GM19324 (cell line): ENCODE data around the gene CTSV.
"Not testable (repeated sequence)": the region's sequence is repeated elsewhere in the genome, so short reads cannot be mapped to it uniquely, and the experiment has no call there.

ENCODE experiments used
- ATAC-seq: cut with Tn5 transposase; IDR thresholded peaks from one replicate; pipeline ENCODE4 v1.9.1; 2021; ENCODE audit warnings: mild to moderate bottlenecking, moderate library complexity; ENCODE audit not compliant: unreplicated experiment, low FRiP score

Gene CTSV

DNA sequence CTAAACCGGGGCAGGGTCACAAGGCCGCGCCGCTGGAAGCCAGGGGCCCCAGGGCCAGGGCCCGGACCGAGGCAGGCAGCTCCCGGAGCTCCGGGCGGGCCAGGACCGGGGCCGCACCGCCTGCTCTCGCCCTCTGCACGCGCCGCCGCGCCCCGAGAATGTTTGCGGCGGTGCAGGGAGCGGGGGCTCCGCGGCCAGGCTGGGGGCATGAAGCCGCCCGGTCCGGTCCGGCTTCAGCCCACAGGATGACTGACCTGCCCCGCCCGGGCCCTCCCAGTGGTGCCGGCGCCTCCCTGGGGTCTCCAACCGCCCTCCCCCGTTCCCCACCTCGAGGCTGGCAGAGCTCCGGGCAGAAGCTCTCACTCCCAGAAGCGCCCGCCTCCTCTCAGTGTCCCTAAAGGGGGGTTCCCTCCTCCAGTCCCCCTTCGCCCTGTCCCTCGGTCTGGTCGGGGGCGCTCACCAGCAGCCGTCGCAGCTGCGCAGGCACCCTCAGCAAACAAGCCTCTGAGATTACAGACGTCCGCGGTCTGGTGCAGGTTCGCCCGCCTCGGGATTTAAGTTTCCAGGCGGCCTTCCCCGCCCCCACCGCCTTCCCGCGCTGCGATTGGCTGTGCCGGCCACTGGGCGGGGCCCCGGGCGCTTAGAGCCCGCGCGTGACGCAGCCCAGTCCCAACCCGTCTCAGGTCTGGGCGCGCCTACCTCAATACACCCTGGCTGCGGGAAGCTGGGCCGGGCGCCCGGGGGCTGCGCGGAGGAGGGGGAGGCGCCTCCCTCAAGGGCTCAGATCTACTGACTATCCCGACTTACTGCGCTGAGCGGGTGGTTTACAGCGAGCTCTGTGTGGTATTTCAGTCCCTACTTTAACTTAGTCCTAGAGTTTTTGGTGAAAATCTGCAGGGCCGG, at the start of gene CTSV:
Gene CTSV, minus strand, starts transcription at position 532 of the 903 bp plus-strand sequence. CDS start 1,099 bp downstream, outside the sequence.
- peak; percentile 80 for ATAC-seq

DNA sequence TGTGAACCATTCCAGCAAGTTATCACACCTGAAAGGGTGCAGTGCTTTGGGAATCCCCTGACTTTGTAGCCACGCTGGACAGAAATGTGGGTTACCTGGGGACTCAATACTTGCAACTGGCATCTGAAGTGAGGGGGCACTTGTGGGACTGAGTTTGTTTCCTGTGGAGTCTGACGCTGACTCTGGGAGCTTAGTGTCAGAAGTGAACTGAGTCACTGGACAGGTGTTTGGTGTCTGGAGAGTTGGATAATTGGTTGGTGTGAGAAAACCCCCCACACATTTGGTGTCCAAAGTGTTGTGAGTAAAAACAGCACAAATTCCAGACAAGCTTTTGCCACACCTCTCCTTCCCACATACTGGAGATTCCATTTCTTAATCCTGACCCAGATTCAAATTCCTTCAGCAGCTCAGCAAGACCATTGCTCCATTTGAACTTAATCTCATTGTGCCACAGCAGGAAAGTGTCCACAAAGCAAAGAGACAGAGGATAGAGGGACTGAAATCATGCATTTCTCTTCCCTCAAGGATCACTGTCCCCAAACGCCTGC, 48.8 kb upstream of the CTSV start:
- ATAC-seq: not testable (repeated sequence)

DNA sequence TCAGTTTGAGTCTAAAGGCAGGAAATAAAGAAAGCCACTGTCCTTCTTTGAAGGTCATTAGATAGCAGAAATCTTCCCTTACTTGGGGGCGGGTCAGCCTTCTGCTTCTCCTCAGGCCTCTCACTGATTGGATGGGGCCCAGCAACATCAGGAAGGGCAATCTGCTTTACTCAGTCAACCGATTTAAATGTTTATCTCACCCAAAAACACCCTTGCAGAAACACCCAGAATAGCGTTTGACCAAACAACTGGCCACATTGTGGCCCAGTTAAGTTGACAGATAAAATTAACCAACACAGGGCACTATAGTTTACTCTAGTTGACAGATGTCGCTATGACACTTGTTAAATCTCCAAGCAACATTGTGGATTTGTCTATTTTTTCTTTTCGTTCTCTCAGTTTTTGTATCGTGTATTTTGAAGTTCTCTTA, 45.6 kb upstream of the CTSV start:
- not testable (repeated sequence) for ATAC-seq

DNA sequence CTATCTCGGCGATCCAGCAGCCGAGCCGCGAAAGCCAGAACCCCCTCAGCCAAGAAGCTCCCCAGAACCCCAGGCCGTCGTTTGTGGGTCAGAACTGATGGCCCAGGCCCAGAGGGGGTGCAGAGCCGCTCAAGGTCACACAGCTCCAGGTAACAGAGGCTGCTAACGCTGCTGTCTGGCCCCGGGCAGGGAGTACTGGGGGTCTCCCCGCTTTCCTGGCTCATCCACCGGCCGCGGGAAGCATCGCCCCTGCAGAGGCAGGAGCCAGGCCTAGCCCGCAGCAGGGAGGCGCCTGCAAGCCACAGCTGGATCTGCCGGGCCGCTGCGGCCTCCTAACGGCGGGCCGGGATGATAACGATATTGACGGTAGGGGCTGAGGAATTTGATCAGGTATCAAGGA, 39.4 kb upstream of the CTSV start:
- ATAC-seq: no peak

DNA sequence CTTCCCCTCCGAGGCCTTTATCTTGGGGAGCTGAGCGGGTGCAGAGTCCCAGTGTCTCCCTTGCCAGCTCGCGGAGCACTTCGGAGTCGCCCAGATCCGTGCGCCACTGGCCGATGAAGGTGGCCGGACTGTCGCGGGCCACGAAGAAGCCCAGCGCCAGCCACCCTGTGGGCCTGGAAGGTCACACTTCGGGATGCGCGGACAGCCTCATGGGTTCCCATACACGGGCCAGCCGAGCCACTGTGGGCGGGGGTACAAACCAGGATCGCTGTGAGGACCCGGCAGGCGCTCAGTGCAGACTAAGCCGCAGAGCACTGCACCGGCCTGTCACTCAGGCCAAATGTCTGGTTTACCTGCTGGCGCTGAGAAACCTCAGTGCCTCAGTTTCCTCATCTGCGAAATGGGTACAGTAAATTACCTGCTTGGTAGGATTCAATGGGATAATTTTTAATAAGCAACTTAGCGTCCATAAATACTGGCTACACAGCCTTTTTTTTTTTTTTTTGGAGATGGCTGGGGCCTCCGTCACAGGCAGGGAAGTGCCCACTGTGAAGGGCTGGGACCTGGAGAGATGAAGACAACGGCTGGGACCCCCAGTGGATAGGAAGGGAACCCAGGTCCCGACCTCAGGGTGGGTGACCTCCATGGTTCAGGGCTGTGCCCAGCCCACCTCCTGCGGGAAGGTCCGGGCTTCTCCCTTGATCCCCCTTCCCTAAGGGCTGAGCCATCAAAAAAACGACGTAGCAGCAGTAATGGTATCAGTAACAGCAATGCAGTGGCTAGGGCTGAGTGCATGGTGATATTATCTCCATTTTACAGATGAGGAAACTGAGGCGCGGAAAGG, 38.7 kb upstream of the CTSV start:
- no peak for ATAC-seq

DNA sequence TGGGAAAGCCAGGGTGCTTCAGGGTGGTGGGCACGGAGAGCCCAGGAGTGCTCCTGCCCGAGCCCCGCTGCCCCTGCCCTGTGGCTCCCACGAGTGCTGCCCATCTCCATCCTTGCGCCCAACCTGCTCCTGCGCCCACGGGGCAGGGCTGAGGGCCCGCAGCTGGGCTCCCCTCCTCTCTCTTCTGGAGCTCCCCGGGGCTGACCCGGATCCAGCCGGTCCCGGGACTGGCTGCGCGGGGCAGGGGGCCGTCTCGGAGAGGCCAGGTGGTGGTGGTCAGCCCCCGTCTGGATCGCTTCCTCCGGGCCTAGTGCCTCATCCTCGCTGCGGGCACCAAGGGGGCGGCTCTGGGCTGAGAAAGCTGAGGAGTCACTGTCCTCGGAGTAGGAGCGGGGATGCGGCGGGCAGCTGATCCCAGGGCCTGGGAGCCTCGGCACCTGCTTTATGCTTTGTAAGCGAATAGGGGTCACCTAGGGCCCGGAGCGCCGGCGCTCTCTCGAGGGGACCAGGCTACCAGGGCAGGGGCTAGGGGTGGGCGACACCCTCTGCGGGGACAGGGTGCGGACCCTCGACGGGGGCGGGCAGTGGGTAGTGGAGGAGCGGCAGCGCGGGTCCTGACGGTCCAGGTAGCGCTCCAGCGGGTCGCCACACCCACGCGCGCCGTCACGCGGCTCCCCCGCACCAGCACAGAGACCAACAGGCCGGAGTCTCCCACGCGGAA, 37.9 kb upstream of the CTSV start:
- not testable (repeated sequence) for ATAC-seq

DNA sequence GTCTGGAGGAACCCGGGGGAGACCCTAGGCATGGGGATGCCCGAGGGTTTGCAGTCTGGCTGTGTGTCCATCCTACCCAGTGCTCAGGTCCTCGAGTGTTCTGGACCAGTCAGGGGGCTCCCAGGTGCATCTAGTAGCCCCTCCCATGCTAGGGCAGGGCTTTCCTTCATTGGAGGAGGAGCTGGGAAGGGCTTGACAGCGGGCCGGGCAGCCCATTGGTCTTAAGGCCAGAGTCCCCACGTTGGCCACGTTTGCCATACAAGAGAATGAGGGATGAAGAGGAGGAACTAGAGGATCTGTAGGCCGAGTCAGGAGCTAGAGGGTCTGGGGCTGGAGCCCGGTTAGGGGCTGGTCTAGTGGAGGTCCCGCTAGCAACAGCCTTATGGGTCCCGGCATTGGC, 37.3 kb upstream of the CTSV start:
- ATAC-seq: no peak

DNA sequence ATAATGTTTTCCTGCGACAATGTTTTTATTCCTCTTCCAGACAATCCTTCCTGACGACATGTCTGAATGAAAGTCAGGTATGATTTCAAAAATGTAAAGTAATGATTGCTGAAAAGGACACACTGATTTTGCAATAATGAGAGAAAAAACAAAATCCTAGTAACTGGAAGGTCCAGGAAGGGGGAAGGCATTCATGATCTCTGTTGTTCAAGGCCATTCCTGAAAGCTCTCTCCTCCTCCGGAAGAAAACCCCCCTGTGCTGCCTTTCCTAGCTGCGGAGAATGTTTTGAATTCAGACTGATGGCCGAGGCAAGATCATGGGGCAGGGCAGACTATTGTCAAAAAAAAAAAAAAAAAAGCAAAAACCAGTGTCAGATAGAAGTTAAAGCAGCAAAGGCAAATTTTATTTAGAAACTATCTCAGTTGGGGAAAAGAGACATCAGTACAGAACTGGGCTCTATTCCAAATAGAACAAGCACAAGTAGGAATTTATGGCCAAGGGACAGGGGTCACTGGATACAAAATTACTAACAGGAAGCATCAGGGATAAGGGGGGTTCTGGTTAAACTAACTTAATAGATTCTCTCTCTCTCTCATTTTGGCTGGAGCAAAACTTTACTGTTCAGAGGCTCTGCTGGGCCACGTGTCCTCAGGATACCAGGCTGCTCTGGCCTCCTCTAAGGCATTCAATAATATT, 36.5 kb upstream of the CTSV start:
- no peak for ATAC-seq

DNA sequence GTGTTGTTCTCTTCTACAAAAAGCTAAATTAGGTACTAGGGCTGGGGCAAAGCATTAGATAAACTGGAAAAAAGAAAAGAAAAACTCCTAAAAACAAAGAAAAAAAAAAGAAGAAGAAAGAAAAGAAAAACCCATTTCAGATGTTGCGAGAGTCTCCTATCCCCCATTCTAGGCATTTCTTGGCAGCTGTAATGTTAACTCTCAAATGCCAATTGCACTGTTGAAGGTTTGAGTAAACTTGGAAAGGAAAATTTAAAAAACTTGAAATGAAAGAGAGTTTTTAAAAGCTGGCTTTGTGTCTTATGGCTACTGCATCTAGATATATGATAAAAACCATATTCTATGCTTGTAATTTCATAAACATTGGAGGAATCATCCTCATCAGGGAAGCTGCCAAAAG, 34.6 kb upstream of the CTSV start:
- ATAC-seq: no peak

DNA sequence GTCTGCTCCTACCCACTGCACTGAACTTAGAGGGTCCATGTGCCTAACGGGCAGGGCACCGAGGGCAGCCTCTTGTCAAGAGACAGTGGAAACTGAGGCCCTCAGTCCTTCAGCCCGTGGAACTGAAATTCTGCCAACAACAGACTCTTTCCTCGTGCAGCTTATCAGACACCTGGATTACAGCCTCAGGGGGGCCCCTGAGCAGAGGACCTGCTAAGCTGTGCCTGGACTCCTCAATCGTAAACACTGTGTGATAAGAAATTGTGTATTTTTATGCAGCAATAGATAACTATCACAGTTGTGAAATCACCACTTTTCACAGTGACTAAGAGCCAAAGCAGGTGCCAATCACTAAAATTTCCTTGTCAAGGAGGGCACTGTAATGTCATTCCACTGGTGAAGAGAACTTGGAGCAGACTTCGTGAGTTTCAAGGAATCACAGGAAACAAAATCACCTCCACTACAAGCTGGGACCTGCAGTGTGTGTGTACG, 33.4 kb upstream of the CTSV start:
- ATAC-seq: no peak

DNA sequence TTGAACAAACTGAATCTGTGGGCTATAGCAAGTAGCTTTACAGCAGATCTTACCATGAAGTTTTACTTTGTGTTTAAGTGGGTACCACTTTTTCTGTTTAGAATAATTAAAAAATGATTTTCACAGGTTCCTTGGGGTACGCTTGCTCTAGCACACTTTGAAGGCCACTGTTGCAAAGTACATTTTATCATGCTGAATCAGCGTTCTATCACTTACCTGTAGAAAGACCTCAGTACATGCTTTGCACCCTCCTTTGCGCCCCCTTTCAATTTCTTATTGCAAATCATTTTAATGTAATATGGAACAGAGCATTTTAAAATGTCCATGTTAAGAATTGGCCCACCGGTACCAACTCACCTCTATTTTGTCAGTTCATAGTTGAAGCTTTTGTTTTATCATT, 31.4 kb upstream of the CTSV start:
- ATAC-seq: not testable (repeated sequence)

DNA sequence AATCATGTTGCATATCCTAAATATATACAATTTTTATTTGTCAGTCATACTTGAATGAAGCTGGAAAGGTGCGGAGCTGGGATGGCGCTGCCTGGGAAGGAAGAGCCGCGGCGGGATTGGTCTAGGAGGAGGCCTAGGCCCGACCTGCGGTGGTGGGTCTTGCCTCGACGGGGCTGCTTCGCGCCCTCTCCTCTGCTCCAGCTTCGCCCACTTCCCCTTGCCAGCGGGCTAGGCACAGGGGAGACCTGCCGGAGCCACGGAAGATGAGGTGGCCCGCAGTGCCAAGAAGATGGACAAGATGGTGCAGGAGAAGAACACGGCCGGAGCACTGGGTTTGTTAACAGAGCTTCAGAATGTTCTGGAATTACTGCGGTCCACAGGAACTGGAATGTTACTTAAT, 28.5 kb upstream of the CTSV start:
- no peak for ATAC-seq

DNA sequence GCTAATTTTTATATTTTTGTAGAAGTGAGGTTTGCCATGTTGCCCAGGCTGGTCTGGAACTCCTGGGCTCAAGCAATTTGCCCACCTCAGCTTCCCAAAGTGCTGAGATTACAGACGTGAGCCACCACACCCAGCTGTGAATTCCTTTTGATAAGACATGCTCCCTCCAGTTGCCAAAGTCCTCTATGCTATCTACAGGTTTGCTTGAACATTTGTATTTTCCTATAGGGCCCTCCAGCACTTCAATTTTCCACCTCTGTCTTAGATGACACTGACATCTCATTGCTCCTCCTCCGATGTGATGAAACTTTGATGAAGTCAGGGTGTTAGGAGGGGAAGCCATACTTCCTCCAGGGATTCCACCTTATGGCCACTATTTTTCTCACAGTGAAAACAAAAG, 25.2 kb upstream of the CTSV start:
- no peak for ATAC-seq

DNA sequence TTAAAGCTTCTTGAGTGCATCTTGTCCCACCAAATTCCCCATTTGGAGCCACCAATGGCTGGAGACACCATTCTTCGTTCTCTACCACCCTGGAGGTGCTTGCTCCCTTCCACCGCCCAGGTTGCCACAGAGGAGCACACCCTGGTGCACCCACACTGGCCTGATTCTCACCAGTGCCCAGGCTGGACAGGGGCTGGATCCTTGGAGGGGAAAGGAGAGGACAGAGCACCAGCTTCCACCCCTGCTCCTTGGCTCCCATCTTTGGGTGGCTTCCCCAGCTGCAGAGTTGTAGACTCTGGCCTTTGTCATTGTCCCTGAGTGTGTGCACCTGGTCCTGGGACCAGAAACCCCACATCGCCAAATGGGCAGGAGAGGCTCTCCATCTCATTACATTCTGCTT, 21.9 kb upstream of the CTSV start:
- ATAC-seq: no peak

DNA sequence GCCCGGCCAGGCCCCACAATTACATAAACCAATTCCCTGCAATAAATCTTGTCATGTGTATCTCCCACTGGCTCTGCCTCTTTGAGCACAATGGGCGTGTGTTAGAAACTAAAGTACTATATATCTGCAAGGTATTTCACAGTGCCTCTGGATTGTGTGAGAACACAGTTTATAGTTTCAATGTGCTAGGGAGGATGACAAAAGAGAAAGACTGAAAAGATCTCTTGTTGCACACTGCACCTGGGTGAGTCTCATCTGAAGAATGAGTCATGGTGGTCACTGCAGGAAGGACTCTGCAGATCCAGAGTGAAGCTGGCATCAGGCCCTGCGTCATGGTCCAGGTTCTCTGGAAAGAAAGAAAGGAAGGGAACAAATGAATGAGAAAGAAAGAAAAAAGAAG, 20.7 kb upstream of the CTSV start:
- no peak for ATAC-seq

DNA sequence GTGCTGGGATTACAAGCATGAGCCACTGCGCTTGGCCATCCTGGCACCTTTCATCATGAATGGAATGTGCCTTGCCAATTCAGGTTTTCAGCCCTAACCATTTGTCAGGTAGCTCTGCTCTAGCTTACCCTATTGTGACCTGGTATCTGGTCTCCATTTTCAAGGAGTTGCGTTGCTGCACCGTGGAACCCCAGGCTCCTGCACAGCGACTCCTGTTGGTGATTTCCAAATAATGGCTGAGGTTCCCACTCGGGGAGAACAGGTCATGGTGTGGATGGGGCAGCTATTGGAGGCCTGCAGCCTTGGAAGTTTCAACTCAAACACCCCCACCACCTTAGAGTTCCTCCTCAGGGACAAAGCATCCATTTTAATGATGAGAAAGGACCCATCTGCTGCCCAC, 18.7 kb upstream of the CTSV start:
- no peak for ATAC-seq

DNA sequence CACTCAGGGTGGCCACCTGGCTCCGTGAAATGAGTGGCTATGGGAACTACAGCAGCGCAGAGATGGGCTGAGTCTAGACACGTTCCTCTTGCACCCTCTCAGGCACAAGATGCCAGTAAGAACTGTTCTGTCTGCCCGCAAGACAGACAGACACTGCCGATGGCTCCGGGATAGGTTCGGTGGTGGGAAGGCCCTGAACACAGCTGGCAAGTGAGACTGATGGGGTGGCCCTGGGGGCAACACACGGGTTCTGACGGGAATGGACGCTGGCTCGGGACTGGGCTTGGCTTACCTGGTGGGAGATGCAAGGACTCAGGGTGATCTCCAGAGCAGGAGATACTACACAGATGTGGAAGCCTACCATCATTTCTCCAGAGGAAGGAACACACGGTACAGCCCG, 16.9 kb upstream of the CTSV start:
- ATAC-seq: not testable (repeated sequence)

DNA sequence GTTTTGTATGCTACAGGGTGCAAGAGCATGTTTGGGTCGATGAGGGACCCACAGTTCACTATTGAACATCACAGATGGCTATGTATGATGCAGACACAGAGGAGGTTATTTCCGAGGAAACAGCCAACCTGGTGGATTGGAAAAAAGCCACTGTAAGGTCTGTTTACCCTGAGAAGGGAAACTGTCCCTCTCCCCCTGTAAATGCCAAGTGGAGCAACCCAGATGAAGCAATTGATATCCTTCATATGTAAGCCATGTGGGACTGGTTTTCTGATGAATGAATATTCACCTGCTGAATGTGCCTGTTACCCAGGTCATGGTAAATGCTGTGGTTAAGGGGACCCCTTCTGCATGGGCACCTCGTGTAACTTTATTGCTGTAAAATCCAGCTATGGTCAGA, 14.8 kb upstream of the CTSV start:
- ATAC-seq: no peak

DNA sequence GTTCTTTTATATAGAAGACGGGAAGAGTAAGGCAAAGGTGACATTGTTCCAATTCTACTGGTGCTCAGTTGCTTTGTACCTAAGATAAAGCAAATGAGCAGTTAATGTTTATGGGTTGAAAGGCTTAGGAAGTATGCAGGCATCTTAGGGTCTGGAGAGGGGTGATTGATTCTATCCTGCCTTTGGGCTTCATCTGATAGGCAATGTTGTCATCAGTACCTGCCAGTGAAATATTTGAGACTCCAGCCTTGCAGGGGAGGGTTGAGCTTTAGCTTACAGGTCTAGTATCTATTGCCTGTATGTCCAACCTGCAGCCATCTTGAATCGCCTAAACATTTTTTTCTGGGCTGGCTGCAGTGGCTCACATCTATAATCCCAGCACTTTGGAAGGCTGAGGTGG, 13.8 kb upstream of the CTSV start:
- no peak for ATAC-seq

DNA sequence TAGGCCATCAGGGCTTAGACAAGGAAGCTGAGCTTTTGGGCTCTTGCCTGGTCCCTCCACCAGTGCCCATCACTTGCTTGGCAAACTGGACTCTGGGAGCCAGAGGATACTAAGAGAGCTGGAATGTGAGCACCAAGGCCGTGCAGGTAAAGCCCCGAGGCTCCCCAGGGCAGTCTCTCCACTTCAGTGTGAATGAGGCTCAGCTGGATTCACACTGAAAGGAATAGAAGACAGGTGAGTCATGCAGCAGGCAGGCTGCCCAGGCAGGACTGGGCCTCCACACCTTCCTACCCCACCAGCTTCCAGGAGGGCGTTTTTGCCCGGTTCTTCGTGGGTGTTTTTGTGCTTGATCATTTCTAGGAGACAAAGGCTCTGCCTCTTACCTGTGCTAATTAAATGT, 7.3 kb upstream of the CTSV start:
- ATAC-seq: no peak
